Karpas-422 (cell line): Measurements from ENCODE around the gene PRSS12. TPM values are rescaled to one million over a fixed set of nuclear protein-coding genes. Genes with fewer than 3 reads are reported as not detected.
"Not testable (repeated sequence)": the region's sequence is repeated elsewhere in the genome, so short reads cannot be mapped to it uniquely, and the experiment has no call there.

ENCODE experiments used
- DNase-seq: peaks from one replicate; pipeline ENCODE4 v3.0.0-alpha.2; 2015
- H2AFZ ChIP-seq: fragments of 200-600 bp; sonication (generic); 2 replicates; pipeline ENCODE4 v1.6.1; 2014; ENCODE audit warnings: antibody characterized with exemption, low read length, mixed read lengths
- H3K27ac ChIP-seq: fragments of 200-600 bp; sonication (generic); 2 replicates; pipeline ENCODE4 v1.5.1; 2014; ENCODE audit warnings: mild to moderate bottlenecking, low read length, moderate library complexity
- H3K27me3 ChIP-seq: fragments of 200-600 bp; sonication (generic); 2 replicates; pipeline ENCODE4 v1.6.1; 2014; ENCODE audit warnings: low read length, mixed read lengths
- H3K36me3 ChIP-seq: fragments of 200-600 bp; sonication (generic); 2 replicates; pipeline ENCODE4 v1.6.1; 2014; ENCODE audit warnings: low read length, mixed read lengths; ENCODE audit not compliant: insufficient read depth
- H3K4me1 ChIP-seq: fragments of 200-600 bp; sonication (generic); 2 replicates; pipeline ENCODE4 v1.6.1; 2014; ENCODE audit warnings: mild to moderate bottlenecking, low read length, mixed read lengths
- H3K4me2 ChIP-seq: fragments of 200-600 bp; sonication (generic); 2 replicates; pipeline ENCODE4 v1.6.1; 2014; ENCODE audit warnings: low read length, low read depth, mild to moderate bottlenecking; ENCODE audit not compliant: poor library complexity, severe bottlenecking
- H3K4me3 ChIP-seq: fragments of 200-600 bp; sonication (generic); 2 replicates; pipeline ENCODE4 v1.5.1; 2014; ENCODE audit warnings: mild to moderate bottlenecking, antibody characterized with exemption, low read length, mixed read lengths
- H3K79me2 ChIP-seq: fragments of 200-600 bp; sonication (generic); 2 replicates; pipeline ENCODE4 v1.6.1; 2014; ENCODE audit warnings: mild to moderate bottlenecking, low read length, mixed read lengths
- H3K9ac ChIP-seq: fragments of 200-600 bp; sonication (generic); 2 replicates; pipeline ENCODE4 v1.6.0; 2014; ENCODE audit warnings: low read length
- H3K9me2 ChIP-seq: fragments of 200-600 bp; sonication (generic), shearing (Covaris generic); replicated peaks from 2 replicates; pipeline ENCODE4 v1.6.0; 2014; ENCODE audit warnings: mild to moderate bottlenecking, low read length, moderate library complexity; ENCODE audit not compliant: insufficient read depth
- H3K9me3 ChIP-seq: fragments of 300-700, 200-600 bp; sonication (generic); 2 replicates; pipeline ENCODE4 v1.6.1; 2014; ENCODE audit warnings: low read length, mixed read lengths
- H4K20me1 ChIP-seq: fragments of 200-600 bp; sonication (generic); 2 replicates; pipeline ENCODE4 v1.6.1; 2014; ENCODE audit warnings: mild to moderate bottlenecking, antibody characterized with exemption, low read length, low read depth; ENCODE audit not compliant: insufficient read depth
- total RNA-seq: library from RNA; depleted of rRNA; stranded (reverse); fragments of >200 nt; shearing (Covaris generic); gene quantifications from 2 replicates; pipeline ENCODE4 v1.2.3, GENCODE V29; 2014; ENCODE audit warnings: low replicate concordance; rRNA removed

Gene PRSS12, protein sequence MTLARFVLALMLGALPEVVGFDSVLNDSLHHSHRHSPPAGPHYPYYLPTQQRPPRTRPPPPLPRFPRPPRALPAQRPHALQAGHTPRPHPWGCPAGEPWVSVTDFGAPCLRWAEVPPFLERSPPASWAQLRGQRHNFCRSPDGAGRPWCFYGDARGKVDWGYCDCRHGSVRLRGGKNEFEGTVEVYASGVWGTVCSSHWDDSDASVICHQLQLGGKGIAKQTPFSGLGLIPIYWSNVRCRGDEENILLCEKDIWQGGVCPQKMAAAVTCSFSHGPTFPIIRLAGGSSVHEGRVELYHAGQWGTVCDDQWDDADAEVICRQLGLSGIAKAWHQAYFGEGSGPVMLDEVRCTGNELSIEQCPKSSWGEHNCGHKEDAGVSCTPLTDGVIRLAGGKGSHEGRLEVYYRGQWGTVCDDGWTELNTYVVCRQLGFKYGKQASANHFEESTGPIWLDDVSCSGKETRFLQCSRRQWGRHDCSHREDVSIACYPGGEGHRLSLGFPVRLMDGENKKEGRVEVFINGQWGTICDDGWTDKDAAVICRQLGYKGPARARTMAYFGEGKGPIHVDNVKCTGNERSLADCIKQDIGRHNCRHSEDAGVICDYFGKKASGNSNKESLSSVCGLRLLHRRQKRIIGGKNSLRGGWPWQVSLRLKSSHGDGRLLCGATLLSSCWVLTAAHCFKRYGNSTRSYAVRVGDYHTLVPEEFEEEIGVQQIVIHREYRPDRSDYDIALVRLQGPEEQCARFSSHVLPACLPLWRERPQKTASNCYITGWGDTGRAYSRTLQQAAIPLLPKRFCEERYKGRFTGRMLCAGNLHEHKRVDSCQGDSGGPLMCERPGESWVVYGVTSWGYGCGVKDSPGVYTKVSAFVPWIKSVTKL
- total RNA-seq = not detected in 2 replicates

DNA sequence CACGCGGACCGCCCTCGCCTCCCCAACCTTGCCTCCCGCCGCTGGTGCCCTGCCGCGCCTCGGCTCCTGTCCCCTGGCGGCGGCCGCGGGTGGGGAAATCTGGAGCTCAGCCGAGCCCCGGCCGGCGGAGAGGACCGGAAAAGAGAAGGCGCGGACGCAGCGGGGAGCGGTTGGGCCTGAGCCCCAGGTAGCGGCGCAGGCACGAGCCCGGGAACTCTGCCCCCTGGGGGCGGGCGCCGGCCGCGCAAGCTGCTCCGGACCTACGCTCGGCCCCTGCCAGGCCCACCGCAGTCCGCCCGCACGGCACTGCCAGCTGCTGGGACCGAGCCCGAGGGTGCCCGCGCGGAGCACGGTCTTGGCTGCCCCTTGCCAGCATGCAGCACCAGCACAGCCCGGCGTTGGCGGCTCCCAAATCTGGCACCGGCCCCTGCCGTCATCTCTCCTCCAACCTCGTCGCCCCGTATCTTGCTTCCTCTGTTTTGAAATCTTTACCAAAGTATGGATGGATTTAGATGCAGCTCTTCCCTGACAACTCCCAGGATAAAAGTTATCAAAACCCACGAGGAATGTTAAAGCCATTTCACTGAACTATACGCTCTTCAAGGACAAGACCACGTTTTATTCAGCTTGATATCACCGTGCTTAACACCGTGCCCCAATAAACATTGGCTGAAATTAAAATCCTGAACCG lies at the start of gene PRSS12:
Gene PRSS12 (minus strand): TSS at position 161 of the 691 bp plus-strand sequence. CDS start 283 bp downstream, outside the sequence.
- Histone ChIP-seq H3K9me2 (no peaks in the 10 kb centered on the region), H3K4me3 (no peak within 1 kb of the TSS), H3K9ac (no peak within 1 kb of the TSS), H3K27ac (no peak within 1 kb of the TSS), H4K20me1 (no peaks in the 10 kb centered on the region), H3K79me2 (no peaks in the 10 kb centered on the region), H3K4me1 (no peaks in the 10 kb centered on the region), H3K4me2 (no peak within 1 kb of the TSS), H3K27me3 (no peaks in the 10 kb centered on the region), H3K9me3 (no peaks in the 10 kb centered on the region), H3K36me3 (no peaks in the 10 kb centered on the region), H2AFZ (no peak within 1 kb of the TSS)
- DNase-seq = no peak

DNA sequence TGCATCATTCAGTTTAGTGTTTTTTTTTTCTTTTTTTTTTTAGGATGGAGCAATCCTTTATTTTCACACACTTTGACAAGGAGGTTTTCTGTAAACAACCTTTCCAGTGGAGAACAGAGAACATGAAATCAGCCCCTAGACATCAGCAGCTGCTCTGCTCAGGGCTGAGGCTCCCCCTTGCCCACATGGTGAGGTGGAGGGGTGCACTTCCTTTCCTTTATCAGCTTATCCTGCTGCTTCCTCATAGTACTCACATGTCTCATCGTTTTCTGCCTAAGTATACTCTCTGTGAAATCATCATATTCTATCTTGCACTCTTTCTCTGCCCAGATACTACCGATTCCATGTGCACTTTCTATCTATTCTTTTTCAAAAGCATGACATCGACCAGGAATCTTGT lies 47.6 kb upstream of the PRSS12 start:
- H3K4me1 ChIP-seq = no peaks in the 10 kb centered on the region
- H3K27ac ChIP-seq = no peak overlapping the region
- no peaks in the 10 kb centered on the region for H3K9me2 ChIP-seq
- H3K9ac ChIP-seq = no peak overlapping the region
- no peak overlapping the region for H2AFZ ChIP-seq
- H3K79me2 ChIP-seq = no peaks in the 10 kb centered on the region
- DNase-seq = no peak
- H3K27me3 ChIP-seq = no peaks in the 10 kb centered on the region
- H3K4me3 ChIP-seq = no peak overlapping the region
- H3K4me2 ChIP-seq = no peak overlapping the region
- no peaks in the 10 kb centered on the region for H3K9me3 ChIP-seq
- H4K20me1 ChIP-seq = no peaks in the 10 kb centered on the region
- no peaks in the 10 kb centered on the region for H3K36me3 ChIP-seq

DNA sequence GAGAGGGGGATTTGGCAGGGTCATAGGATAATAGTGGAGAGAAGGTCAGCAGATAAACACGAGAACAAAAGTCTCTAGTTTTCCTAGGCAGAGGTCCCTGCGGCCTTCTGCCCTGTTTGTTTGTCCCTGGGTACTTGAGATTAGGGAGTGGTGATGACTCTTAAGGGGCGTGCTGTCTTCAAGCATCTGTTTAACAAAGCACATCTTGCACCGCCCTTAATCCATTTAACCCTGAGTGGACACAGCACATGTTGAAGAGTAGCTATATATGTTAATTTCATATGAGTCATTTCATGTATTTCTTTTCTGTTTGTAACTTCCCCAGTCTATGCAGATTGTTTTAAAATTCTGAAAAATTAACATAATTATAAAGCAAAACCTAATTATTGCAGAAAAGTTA lies 47.1 kb upstream of the PRSS12 start:
- H3K36me3 ChIP-seq, H3K79me2 ChIP-seq, H4K20me1 ChIP-seq, H2AFZ ChIP-seq, H3K4me3 ChIP-seq, H3K9ac ChIP-seq, H3K9me2 ChIP-seq, DNase-seq, H3K27ac ChIP-seq, H3K9me3 ChIP-seq, H3K27me3 ChIP-seq, H3K4me1 ChIP-seq, H3K4me2 ChIP-seq: not testable (repeated sequence)

DNA sequence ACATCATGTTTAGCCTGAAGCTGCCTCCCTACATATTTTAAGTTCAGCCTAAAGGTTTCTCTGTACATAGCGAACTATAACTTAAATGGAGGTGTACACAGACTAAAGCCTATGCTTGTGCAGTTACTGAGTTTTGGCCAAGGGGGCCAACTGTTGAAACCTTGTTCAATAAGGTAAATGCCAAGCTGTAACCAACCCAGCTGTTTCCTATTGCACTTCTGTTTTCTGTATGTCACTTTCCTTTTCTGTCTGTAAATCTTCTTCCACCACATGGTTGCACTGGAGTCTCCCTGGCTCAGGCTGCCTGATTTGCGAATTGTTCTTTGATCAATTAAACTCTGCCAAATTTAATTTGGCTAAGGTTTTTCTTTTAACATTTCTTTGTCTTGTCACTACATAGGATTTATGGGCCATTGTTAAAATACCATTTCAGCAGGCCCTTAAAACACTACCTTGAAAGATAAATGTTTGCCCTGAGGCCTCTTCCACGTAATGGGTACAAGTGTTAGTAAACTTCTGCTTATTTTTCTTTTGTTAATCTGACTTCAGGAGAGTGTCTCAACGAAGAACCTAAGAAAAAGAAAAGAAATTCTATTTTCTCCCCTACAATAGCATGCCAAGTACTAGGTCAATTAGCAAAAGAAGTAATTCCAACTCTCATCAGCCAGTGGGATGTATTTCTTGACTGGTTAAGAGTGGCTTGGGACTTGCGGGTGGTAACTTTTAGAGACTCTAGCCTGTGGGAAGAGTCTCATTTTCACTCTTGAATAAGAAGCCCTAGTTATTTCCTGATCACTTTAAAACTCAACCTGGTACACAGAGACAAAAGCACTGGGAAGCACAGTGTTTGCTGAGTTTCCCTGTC lies 45.7 kb upstream of the PRSS12 start:
- H4K20me1 ChIP-seq = no peaks in the 10 kb centered on the region
- H3K36me3 ChIP-seq = no peaks in the 10 kb centered on the region
- no peaks in the 10 kb centered on the region for H3K4me1 ChIP-seq
- no peaks in the 10 kb centered on the region for H3K27me3 ChIP-seq
- H3K9ac ChIP-seq = no peak overlapping the region
- no peak overlapping the region for H3K27ac ChIP-seq
- no peak overlapping the region for H3K4me3 ChIP-seq
- H2AFZ ChIP-seq = no peak overlapping the region
- DNase-seq = no peak
- H3K9me2 ChIP-seq = no peaks in the 10 kb centered on the region
- H3K79me2 ChIP-seq = no peaks in the 10 kb centered on the region
- no peak overlapping the region for H3K4me2 ChIP-seq
- H3K9me3 ChIP-seq = no peaks in the 10 kb centered on the region

DNA sequence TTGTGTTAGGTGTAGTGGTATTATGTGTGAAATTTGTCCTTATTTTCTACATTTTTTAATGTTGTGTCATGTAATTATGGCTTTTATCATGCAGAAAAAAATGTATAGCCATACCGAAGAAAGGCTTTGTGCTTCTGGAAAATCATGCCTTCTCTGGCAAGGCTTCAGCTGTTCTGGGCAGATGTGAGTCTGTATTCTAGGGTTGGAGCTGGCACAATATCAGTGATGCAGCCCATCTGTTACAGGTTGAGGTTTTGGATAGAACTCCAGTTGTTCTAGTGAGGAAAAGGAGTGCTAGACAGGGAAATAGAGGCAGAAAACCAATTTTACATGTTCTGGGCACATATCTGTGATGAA lies 44.8 kb upstream of the PRSS12 start:
- Histone ChIP-seq H3K9me2 (no peaks in the 10 kb centered on the region), H3K4me3 (no peak overlapping the region), H3K4me2 (no peak overlapping the region), H3K4me1 (no peaks in the 10 kb centered on the region), H3K27ac (no peak overlapping the region), H4K20me1 (no peaks in the 10 kb centered on the region), H3K27me3 (no peaks in the 10 kb centered on the region), H3K9me3 (no peaks in the 10 kb centered on the region), H3K36me3 (no peaks in the 10 kb centered on the region), H2AFZ (no peak overlapping the region), H3K79me2 (no peaks in the 10 kb centered on the region), H3K9ac (no peak overlapping the region)
- no peak for DNase-seq

DNA sequence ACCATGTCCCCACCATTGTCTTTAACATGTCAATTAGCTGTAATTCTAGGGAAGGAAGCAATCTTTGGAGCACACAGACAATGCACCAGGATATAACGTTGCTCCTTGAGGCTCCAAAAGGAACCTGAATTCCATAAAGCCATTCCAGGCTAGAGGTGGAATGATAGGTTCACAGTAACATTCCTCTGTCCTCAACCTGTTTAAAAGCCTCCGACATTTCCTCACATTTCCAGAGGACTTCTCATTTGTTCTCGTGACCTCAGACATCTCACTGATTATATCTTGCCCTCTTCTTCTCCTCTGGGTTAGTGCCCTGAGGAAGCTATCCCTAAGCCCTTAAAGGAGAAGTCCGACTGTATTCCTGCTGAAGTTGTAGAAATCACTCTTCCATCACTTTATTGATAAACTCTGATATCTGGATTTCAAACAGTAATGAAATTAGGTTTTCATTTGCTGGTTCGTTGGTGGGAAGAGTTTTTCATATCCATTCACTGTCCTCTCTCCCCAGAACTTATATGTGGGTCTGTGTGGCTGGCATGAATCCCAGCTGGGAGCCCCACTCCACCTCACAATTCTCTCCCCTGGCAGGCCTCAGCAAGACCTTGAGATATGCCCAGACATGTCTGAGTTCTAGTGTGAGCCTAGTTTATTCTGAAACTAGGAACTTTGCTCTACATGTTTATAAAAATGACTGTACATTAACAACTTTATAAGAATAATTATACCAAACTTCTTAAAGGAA lies 44.2 kb upstream of the PRSS12 start:
- no peak overlapping the region for H3K27ac ChIP-seq
- H3K9me3 ChIP-seq = no peaks in the 10 kb centered on the region
- H3K27me3 ChIP-seq = no peaks in the 10 kb centered on the region
- no peak overlapping the region for H3K9ac ChIP-seq
- H2AFZ ChIP-seq = no peak overlapping the region
- no peak overlapping the region for H3K4me2 ChIP-seq
- no peaks in the 10 kb centered on the region for H3K36me3 ChIP-seq
- H3K4me1 ChIP-seq = no peaks in the 10 kb centered on the region
- no peak overlapping the region for H3K4me3 ChIP-seq
- no peaks in the 10 kb centered on the region for H3K79me2 ChIP-seq
- no peaks in the 10 kb centered on the region for H4K20me1 ChIP-seq
- no peaks in the 10 kb centered on the region for H3K9me2 ChIP-seq
- no peak for DNase-seq

DNA sequence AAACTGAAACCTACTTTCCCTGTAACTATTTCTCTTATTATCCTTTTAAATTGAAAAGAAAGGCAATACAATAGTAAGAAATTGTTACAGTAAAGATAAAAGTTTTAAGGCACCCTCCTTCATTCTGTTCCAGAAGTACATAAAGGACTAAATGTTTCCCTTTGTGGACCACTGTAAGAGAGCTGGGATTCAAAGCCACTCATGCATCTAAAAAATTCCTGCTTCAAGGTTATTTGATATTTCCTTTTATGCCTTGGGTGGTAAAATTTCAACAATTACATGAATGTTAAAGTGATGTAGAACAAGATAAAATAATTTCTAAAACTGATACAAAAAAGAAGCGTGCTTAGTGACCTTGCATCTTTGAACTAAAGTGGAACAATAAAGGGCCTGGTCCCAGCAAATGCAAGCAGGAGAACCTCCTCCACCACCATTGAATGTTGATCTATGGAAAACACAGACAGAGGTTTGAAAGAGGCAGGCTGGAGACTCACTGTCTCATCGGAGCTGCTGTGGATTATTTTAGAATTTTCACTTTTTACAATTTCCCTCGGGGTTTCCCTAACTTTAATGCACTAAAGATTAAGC lies 42.3 kb upstream of the PRSS12 start:
- Histone ChIP-seq H3K9ac (no peak overlapping the region), H3K27me3 (no peaks in the 10 kb centered on the region), H3K36me3 (no peaks in the 10 kb centered on the region), H3K27ac (no peak overlapping the region), H3K9me3 (no peaks in the 10 kb centered on the region), H3K9me2 (no peaks in the 10 kb centered on the region), H2AFZ (no peak overlapping the region), H3K4me1 (no peaks in the 10 kb centered on the region), H4K20me1 (no peaks in the 10 kb centered on the region), H3K4me2 (no peak overlapping the region), H3K4me3 (no peak overlapping the region), H3K79me2 (no peaks in the 10 kb centered on the region)
- no peak for DNase-seq
